Measurements from ENCODE around the gene ORAI1.
"Not testable (repeated sequence)": the region's sequence is repeated elsewhere in the genome, so short reads cannot be mapped to it uniquely, and the experiment has no call there.

The ORAI1 gene

DNA sequence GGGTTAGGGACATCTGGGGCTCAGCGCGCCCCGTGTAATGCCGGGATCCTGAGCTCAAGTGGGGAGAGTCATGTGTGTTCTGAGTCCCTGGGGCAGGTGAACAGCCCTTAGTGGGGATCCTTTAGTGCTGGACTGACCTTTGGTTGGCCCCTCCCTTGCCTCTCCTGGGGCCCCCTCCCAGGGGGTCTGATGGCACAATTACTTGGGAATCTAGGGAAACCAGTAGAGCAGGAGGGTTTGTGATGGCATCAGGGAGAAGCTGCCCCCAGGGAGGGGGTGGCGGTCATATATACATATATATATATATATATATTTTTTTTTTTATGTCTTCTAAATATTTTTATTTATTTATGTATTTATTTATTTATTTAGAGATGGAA, 43.2 kb downstream of the ORAI1 start, which contains the start of gene MORN3:
Gene MORN3, minus strand, starts transcription at position 134 of the 380 bp plus-strand sequence. CDS start 171 bp downstream, outside the sequence.
- no peak within 1 kb of the TSS for H3K27ac ChIP-seq
- TF ChIP-seq, protein P1, sequence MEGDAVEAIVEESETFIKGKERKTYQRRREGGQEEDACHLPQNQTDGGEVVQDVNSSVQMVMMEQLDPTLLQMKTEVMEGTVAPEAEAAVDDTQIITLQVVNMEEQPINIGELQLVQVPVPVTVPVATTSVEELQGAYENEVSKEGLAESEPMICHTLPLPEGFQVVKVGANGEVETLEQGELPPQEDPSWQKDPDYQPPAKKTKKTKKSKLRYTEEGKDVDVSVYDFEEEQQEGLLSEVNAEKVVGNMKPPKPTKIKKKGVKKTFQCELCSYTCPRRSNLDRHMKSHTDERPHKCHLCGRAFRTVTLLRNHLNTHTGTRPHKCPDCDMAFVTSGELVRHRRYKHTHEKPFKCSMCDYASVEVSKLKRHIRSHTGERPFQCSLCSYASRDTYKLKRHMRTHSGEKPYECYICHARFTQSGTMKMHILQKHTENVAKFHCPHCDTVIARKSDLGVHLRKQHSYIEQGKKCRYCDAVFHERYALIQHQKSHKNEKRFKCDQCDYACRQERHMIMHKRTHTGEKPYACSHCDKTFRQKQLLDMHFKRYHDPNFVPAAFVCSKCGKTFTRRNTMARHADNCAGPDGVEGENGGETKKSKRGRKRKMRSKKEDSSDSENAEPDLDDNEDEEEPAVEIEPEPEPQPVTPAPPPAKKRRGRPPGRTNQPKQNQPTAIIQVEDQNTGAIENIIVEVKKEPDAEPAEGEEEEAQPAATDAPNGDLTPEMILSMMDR (IDR thresholded peaks at IDR 0.05) = no peak
- TF ChIP-seq ZFX (IDR thresholded peaks at IDR 0.05; ENCODE audit: borderline replicate concordance) = no peak

DNA sequence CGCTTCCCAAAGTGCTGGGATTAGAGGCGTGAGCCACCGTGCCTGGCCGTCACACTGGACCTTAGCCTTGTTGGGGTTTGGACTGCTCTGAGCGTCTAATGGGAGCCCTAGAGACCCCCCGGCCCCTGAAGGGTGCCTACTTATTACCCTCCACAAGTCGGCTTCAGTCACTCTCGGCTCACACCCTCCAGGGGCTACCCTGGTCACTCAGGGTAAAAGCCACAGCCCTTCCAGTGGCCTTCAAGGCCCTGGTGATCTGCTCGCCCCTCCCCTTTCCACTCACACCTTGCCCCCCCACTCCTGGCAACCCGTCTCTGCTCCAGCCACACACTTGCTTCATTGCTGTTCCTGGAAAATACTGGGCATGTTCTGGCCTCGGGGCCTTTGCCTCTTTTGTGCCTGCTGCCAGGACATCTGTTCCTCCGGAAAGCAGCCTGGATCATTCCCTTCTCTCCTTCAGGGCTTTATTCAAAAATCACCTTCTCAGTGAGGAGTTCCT, 46.7 kb downstream of the ORAI1 start:
- TF ChIP-seq, protein P1 (IDR thresholded peaks at IDR 0.05) = no peak
- no peak for TF ChIP-seq ZFX (IDR thresholded peaks at IDR 0.05; ENCODE audit: borderline replicate concordance)
- H3K27ac ChIP-seq = peak overlapping the region; percentile 89

DNA sequence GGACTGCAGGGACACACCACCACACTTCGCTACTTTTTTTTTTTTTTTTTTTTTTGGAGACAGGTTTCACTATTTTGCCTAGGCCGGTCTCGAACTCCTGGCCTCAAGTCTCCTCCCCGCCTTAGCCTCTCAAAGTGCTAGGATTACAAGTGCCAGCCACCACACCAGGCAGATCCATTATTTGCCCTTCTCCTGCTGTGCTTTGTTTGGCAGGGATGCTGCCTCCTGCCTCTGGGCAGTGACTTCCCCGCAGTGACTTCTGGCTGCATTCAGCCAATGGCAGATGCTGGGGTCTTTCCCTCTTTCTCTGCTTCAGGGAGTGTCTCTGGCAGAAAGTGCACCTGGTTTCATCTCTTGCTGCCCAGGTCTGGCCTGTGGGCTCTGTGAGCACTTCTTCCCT, 49.9 kb downstream of the ORAI1 start:
- no peak for TF ChIP-seq ZFX (IDR thresholded peaks at IDR 0.05; ENCODE audit: borderline replicate concordance)
- TF ChIP-seq, protein P1 (IDR thresholded peaks at IDR 0.05) = no peak
- no peak overlapping the region for H3K27ac ChIP-seq

DNA sequence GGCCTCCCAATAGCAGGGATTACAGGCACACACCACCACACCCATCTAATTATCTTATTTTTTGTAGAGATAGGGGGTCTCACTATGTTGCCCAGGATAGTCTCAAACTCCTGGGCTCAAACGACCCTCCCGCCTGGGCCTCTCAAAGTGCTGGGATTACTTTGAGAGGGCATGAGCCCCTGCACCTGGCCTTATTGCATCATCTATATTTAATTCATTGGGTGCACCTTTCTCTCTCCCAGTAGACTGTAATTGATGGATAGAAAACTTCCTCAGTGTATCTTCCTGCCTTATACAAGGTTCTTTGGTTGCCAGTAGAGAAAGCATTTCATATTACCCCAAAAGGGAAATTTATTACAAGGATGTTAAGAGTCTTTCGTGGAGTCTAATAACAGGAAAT, 52.0 kb downstream of the ORAI1 start:
- H3K27ac ChIP-seq = no peak overlapping the region
- TF ChIP-seq, protein P1 (IDR thresholded peaks at IDR 0.05) = no peak
- TF ChIP-seq ZFX (IDR thresholded peaks at IDR 0.05; ENCODE audit: borderline replicate concordance) = no peak

DNA sequence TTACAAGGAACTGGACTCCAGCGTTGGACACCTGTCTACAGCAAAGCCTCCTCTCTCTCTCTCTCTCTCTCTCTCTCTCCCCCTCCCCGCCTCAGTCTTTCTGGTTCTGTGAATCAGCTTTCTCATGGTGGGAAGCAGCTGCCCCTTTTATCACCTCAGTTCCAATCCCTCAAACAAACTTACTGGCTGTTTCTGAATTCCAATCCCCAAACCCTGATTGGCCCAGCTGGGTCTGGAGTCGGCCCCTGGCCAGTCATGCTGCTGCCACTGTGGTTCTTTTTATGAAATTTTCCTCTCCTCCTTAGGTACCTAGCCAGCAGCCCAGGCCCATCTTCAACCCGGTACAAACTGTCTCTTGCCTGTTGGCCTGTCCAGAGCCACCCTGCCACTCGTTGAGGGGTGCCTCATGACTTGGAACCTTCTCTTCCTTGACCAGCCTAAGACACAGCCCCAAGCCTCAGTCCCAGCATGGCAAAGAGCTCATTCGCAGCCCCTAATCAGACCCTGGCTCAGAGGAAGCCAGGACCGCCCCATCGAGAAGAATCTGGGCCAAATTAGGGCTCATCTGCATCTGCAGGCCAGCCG, 52.5 kb downstream of the ORAI1 start:
- TF ChIP-seq, protein P1 (IDR thresholded peaks at IDR 0.05) = no peak
- TF ChIP-seq ZFX (IDR thresholded peaks at IDR 0.05; ENCODE audit: borderline replicate concordance) = no peak
- no peak overlapping the region for H3K27ac ChIP-seq

DNA sequence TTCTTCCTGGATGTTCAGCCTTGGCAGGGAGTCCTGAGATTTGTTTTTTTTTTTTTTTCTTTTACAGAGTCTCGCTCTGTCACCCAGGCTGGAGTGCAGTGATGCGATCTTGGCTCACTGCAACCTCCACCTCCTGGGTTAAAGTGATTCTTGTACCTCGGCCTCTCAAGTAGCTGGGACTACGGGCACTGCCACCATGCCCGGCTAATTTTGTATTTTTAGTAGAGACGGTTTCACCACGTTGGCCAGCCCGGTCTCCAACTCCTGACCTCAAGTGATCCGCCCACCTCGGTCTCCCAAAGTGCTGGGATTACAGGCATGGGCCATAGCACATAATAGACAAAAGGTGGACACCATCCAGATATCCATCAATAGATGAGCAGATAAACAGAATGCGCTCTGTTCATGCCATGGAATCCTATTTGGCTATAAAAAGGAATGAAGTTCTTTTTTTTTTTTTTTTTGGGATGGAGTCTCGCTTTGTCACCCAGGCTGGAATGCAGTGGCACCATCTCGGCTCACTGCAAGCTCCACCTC, 53.4 kb downstream of the ORAI1 start:
- not testable (repeated sequence) for H3K27ac ChIP-seq

DNA sequence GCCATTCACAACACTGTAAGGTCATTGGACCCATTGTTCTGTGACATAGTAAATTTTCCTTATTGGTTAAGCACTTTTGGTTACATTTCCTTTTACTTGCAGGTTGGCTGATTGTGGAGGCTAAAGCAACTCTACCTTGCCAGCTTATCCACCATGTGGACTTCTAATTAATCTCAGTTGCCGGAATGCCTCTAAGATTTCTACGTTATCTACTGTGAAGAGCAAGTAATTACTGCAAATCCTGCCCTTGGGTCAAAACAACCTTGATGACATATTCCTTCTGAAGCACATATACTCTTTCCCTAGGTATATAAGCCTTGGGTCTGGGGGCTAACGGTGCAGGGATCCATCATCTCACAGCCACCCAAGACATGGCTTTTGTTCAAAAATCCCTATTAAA, 62.6 kb downstream of the ORAI1 start:
- TF ChIP-seq ZFX (IDR thresholded peaks at IDR 0.05; ENCODE audit: borderline replicate concordance) = no peak
- TF ChIP-seq, protein P1 (IDR thresholded peaks at IDR 0.05) = no peak
- peak overlapping the region; percentile 9; the same call in 1 of the 2 replicates for H3K27ac ChIP-seq
